Measurements from ENCODE around the gene CADPS2.
A peak's percentile ranks its signal among the peaks of the same experiment; 100 is the strongest.

CADPS2 gene

GRCh38 chr7:122304319-122304975, 581.8 kb downstream of the CADPS2 start, which contains the start of gene FEZF1:
FEZF1 (minus strand) TSS chr7:122304750; CDS start chr7:122304437, 313 bp downstream.
- no peak within 1 kb of the TSS for H3K4me3 ChIP-seq (replicated peaks in 1 of 2; ENCODE audit: low read depth in 2 of 2, low read length in 2 of 2)
- TF ChIP-seq CTCF (IDR thresholded peaks at IDR 0.05; ENCODE audit: low read depth, low read length) = no peak
- no peak for DNase-seq (ENCODE audit: low read depth in 2 of 2)

- no peak for TF ChIP-seq CTCF (IDR thresholded peaks at IDR 0.05; ENCODE audit: low read depth, low read length)
- H3K4me3 ChIP-seq (replicated peaks in 1 of 2; ENCODE audit: low read depth in 2 of 2, low read length in 2 of 2) = no peak overlapping the region
- DNase-seq (ENCODE audit: low read depth in 2 of 2) = no peak
These were observed 582.5 kb downstream of the CADPS2 start for GRCh38 chr7:122303531-122304318.

- TF ChIP-seq CTCF (IDR thresholded peaks at IDR 0.05; ENCODE audit: low read depth, low read length) = no peak
- DNase-seq (ENCODE audit: low read depth in 2 of 2) = no peak
- no peak overlapping the region for H3K4me3 ChIP-seq (replicated peaks in 1 of 2; ENCODE audit: low read depth in 2 of 2, low read length in 2 of 2)
These were observed 583.3 kb downstream of the CADPS2 start for GRCh38 chr7:122302761-122303530.

DNA sequence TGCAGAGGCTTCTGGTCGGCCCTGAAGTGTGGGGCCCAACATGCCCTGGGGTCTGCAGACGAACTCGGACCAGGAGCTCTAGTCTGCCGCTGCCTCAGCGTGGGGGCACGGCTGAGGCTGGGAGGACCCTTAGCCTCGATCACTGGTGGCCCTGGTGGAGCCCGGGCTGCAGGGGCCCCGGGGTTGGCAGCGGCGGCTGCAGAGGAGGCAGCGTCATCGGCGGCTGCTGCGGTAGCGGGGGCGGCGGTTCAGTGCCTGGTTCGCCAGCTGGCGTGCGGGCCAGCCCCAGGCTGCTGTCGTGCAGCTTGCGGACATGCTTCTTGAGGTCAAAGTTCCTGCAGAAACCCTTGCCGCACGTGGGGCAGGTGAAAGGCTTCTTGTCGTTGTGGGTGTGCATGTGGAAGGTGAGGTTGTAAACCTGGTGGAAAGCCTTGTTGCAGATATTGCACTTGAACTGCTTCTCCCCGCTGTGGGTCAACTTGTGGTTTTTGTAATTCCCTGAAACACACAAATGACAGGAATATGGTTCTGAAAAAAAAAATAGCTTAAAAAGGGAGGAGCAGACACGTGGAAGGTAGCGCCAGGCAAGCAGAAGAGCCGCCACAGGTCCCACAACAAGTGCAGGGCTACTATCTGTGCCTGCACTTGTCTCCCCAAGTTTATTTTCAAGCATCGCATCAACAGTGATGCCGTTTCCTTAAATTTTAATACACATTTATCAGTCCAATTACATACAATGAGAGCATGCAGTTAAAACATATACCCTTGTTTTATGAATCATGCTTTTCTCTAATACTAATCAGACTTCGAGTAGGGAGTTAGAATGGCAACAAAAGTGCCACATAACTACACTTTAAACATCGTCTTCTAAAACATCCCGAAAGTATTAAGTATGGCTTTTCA, 584.2 kb downstream of the CADPS2 start:
- DNase-seq (ENCODE audit: low read depth in 2 of 2) = peak in 1 of 2 donors; percentile 11
- no peak for TF ChIP-seq CTCF (IDR thresholded peaks at IDR 0.05; ENCODE audit: low read depth, low read length)
- no peak overlapping the region for H3K4me3 ChIP-seq (replicated peaks in 1 of 2; ENCODE audit: low read depth in 2 of 2, low read length in 2 of 2)

- DNase-seq (ENCODE audit: low read depth in 2 of 2) = no peak
- TF ChIP-seq CTCF (IDR thresholded peaks at IDR 0.05; ENCODE audit: low read depth, low read length) = no peak
- H3K4me3 ChIP-seq (replicated peaks in 1 of 2; ENCODE audit: low read depth in 2 of 2, low read length in 2 of 2) = no peak overlapping the region
These were observed 585.1 kb downstream of the CADPS2 start for GRCh38 chr7:122300956-122301833.
